Posterior cingulate gyrus (tissue), 11 donors: ENCODE data around the gene LPIN1.
"Not testable (repeated sequence)": the region's sequence is repeated elsewhere in the genome, so short reads cannot be mapped to it uniquely, and the experiment has no call there.

Source experiments
- DNase-seq, 10 donors: peaks; one replicate each; pipeline versions ENCODE4 v3.0.0 to v3.0.0-alpha.2; 2020 to 2021; ENCODE audit warnings: mixed read lengths in 3 of 10
- intact Hi-C: fragments of 100-400 bp; cut with DNase I; formaldehyde crosslinking; loops from one replicate; pipeline ENCODE4 v1.15.1; 2023

Gene LPIN1

DNA sequence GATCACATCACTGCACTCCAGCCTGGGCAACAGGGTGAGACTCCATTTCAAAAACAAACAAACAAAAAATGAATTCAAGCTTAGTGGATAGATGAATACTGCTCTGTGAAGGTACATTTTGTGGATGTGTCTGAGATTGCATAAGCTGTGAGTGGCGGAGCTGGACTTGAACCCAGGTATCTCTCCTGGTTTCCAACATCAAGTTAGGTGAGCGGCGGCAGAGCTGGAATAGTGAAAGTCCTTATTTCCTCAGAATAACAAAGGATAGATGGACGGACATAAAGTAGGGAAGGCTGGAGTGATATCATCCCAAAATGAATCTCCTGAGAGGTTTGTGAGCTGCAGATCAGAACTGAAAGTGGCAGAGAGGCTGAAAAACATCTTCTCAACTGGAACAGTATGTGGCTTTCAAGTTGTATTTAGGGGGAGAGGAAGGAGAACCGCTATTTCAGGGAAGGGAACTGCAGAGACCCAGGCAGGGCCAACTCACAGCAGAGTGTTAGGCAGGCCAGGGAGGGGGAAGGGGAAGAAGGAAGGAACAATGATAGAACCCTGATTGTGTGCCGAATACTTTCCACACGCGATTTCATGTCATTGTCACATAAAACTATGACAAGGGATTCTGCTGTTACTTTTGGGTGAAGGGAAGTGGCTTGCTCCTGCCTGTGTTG is 106.2 kb downstream of the LPIN1 start:
- DNase-seq = peak in 1 of 10 donors; percentile 61
- intact Hi-C loops = no loop called here

DNA sequence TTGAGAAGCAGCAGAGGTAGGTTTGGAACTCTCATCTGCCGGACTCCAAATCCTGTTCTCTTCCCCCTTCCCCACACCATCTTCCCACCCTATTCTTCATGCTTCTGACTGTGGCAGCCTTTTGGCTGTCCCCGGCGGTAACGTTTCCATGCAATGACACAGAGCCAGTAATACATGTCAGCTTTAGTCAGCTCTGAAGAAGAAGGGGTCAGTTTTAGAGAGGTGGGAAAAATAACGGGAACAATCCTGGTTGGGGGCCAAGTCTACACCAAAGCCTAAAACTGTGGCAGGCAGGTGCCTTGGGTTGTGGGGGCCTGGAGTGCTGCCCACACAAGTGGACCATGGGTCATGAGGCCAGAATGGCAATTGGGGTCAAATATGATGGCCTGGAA is 106.8 kb downstream of the LPIN1 start:
- peak in 1 of 10 donors; percentile 49 for DNase-seq
- intact Hi-C loops = no loop called here

DNA sequence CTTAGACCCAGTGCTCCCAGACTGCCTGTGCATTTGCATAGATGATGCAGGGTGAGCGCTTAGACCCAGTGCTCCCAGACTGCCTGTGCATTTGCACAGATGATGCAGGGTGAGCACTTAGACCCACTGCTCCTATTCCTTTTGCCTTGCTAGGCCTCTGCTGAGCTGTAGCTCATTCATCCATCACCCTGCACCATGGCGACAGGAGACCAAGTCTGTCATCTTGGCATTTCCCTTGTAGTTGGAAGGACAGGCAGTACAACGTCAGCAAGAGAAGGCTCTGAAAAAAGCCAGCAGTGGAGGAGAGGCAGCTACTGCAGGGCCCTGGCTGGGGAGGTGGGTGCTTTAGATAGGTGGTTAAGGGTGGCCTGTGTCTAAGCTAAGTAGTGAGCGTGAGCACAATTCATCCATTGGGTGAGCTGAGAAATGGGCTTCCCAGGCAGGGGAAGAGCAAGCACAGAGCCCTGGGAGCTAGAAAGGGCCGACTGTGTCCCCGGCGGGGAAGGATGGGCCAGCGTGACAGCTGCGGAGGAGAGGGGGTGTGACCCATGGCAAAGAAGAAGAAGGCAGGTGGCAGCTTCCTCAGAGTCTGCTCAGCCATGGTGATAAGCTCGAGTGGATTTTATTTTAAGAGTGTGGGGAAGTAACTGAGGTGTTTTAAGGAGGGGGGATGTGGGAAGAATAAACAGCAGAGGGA is 108.8 kb downstream of the LPIN1 start:
- intact Hi-C loops = no loop called here
- peak in 1 of 10 donors; percentile 55 for DNase-seq

DNA sequence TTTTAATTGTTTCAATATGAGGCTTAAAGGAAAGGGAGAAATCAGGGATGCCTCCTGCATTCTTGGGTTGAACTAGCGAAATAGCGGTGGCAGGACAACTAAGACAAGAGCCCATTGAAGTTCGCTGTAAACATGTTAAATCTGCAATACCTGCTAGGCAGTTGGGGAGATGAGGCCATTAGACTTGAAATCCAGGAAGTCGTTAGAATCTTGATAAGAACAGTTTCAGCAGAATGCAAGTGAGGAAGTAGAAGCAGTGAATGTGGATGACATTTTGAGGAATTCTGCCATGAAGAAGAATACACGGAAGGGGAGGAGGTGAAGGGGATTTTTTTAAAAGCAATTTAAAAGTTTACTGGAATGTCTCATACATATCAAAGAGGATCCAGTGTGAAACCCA is 109.7 kb downstream of the LPIN1 start:
- intact Hi-C loops = no loop called here
- no peak for DNase-seq

DNA sequence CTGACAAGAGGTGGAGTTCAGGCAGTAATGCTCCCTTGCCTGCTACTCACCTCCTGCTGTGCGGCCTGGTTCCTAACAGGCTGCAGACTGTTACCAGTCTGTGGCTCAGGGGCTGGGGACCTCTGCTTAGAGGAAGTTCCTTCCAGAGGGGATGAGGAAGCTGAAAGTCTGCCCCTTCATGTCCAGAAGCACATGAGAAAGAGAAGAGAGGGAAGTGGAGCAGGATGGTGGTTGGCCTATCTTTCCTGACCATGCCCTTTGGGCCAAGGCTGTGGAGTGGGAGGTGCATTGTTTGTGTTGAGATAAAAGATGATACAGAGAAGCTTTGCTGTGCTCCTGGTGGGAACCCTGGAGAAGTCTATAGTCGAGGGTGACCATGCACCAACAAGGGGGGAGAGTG is 112.5 kb downstream of the LPIN1 start:
- intact Hi-C loops = no loop called here
- no peak for DNase-seq

DNA sequence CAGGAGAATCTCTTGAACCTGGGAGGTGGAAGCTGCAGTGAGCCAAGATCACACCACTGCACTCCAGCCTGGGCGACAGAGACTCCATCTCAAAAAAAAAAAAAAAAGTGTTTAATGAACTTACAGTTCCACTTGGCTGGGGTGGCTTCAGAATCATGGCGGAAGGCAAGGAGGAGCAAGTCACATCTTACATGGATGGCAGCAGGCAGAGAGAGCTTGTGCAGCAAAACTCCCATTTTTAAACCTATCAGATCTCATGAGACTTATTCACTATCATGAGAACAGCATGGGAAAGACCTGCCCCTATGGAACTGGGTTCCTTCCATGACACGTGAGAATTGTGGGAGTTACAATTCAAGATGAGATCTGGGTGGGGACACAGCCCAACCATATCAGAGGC is 113.5 kb downstream of the LPIN1 start:
- DNase-seq = not testable (repeated sequence)

DNA sequence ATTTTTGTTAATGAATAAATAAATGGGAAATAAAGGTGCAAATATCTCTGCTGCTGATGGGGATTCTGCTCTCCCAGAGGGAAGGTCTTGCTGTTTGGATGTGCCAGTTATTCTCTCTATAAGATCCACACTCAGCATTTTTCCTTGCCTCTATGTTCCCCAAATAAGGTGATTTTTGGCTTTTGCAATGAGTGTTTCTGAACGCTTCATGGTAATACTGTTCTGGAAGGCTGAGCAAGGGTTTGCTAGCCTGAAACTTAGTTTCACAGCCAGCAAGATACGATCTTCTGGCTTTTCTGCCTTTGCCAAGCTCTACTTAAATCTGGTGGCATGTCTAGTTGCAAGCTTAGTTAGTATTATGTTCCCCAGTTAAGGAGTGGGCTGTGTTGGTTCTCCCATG is 114.6 kb downstream of the LPIN1 start:
- DNase-seq = no peak
- intact Hi-C loops = no loop called here

More for the DNA sequence above, 113.5 kb downstream of the LPIN1 start:
- intact Hi-C loops = not testable (repeated sequence)

DNA sequence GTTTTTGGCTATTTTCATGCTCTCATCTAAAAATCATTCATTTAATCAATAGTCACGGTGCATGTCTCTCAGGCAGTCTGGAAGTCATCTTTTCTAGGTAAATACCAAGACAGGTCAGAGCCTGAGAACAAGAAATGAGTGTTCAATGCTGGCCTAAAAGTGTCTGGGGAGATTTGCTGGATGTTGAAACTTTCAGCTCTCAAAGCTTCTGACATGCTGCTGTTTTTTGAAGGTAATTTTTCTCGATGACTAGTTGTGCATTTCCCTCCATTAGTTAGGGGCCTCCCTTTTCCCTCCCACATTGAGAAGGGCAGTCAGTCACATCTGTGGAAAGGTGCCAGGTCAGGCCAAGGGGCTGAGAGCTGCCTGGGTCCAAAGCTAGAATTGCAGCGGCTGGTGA is 115.6 kb downstream of the LPIN1 start:
- DNase-seq = peak in 1 of 10 donors; percentile 42

DNA sequence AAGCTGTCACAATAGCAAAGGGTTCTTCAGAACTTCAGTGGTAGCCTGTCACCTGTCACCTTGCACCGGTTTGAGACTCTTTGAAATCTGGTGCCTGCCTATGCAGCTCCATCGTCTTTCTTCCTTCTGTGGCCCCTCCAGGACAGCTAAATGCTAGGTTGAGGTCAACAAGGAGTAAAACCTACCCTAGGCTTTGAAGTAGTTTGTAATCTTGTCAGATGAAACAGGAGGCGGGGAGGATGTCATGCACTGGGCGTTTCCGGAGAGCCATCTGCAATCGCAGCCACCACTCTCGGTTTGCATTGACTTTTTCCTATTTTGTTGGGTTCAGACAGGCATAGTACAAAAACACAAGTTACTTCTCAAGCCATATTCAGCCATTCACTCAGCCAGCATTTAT is 116.7 kb downstream of the LPIN1 start:
- intact Hi-C loops = loop anchor here (1.0 kb wide), 1 partner anchor 853 kb away; the partner anchor contains the start of gene TRIB2
- peak in 1 of 10 donors; percentile 47 for DNase-seq

More for the DNA sequence above, 115.6 kb downstream of the LPIN1 start:
- intact Hi-C loops = no loop called here

DNA sequence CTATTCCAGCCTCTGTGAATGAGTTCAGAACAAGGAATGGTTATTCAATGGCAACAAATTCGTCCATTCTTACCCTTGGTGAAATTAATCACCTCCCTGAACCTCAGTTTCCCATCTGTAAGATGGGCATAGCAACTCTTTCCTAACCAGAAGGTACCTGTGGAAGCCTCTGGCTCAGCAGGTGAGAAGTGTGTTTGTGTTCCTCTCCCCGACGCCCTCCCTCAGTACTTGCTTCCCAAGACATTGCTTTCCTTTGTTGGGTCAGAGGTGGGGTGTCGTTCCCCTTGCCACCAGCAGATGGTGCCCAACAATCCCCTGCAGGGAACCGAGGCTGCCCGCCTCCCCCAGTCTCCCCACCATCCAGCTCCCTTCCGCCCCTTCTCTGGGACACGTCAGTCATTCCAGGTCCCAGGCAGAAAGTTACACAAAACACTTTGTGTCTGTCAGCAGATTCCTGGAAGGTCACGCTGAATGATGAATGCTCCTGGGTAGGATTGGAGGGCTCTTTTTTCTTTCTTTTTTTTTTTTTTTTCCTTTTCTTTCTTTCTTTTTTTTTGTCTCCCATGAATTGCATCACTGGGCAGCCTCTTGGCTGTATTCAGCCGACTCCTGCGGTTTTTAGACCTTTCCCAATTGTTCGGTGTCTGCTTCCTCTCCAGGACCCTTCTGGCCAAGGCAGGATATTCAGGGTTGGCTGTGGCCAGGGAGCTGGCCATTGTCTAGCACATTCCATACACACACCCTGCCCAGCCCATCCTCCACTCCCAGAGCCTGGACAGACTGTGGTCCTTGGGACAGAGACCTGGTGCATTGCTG is 117.3 kb downstream of the LPIN1 start:
- peak; percentile 48 to 95 (median 80) for DNase-seq
- intact Hi-C loops = loop anchor here (1.0 kb wide), 1 partner anchor 853 kb away; the partner anchor contains the start of gene TRIB2

DNA sequence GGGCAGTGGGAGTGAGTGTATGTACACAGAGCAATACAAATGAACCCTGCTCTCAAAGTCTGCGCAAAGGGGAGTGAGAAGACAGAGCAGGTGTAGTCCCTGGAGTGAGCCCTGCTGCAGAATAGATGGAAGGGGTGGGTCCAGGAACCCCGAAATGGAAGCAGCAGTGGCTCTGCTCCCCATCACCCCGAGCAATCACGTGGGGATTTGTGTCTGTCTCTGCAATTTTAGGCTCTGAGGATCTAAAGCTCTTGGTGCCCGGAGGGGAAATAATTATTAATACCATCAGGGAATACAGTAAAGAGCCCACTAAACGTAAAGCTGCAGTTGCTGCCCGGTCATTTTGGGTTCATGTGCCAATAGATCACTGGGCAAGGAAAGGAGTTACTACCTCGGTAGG is 118.3 kb downstream of the LPIN1 start:
- peak in 1 of 10 donors; percentile 8 for DNase-seq
- intact Hi-C loops = no loop called here

DNA sequence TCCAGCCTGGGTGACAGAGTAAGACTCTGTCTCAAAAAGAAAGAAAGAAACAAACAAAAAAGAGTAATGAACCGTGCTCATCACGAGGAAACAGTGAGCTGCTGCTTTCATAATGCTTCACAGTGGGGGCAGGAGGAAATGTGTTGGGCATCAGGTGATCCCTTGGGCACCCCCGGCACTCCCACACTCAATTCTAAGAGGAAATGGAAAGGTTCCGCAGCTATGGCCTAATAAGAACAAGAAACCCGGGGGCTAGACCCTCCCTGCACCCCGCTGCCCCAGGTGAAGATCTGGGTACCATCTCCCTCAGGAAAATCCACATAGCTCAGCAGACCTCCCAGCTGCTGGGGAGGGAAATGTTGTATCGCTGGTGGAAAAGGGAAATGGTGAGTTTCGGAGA is 118.9 kb downstream of the LPIN1 start:
- intact Hi-C loops = no loop called here
- peak in 1 of 10 donors; percentile 30 for DNase-seq

DNA sequence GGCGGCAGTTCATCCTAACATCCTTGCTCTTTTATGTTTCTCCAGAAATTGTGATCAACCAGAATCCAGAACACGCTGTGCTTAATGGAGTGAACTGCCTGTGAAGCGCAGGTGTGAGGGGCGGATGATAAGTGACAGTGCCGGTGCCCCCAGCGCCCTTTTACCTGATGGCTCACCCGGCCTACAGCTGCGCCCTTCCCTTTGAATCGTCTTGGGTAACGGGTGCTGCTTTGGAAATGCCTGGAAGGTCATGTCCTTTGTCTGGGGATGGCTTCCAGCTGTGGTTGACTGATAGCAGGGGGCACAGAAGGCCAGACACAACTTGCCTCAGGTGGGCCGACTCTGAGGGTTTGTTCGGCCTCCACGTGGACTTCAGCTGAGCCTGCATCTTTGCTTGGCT is 119.4 kb downstream of the LPIN1 start:
- peak in 1 of 10 donors; percentile 31 for DNase-seq
- intact Hi-C loops = no loop called here

DNA sequence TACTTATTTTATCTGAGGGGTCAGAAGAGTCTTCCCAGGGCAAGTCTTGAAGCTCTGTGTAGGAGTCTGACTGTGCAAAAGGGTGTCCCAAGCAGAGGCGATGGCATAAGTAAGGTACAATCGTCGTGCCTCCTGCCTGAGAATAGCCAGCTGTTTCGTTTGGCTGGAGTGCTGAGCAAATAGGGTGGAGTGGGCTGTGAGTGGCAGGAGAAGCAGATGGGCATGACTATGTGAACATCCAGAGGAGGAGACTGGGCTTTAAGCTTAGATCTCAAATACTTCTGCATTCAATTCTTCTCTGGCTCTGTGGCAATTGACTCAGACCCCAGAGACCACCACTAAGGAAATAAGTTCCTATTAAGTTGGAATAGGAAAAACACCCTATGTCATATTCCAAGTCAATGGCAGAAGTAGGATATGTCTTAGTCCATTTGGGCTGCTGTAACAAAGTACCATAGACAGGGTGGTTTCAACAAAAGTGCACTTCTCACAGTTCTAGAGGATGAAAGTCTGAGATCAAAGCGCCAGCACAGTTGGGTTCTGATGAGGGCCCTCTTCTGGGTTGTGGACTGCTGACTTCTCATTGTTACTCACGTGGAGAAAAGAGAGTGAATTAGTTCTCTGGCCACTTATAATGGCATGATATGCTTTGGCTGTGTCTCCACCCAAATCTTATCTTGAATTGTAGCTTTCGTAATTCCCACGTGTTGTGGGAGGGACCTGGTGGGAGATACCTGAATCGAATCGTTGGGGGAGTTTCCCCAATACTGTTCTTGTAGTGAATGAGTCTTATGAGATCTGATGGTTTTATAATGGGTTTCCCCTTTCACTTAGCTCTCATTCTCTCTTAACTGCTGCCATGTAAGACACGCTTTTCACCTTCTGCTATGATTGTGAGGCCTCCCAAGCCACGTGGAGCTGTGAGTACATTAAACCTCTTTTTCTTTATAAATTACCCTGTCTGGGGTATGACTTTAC is 120.2 kb downstream of the LPIN1 start:
- intact Hi-C loops = no loop called here
- peak in 1 of 10 donors; percentile 6 for DNase-seq

DNA sequence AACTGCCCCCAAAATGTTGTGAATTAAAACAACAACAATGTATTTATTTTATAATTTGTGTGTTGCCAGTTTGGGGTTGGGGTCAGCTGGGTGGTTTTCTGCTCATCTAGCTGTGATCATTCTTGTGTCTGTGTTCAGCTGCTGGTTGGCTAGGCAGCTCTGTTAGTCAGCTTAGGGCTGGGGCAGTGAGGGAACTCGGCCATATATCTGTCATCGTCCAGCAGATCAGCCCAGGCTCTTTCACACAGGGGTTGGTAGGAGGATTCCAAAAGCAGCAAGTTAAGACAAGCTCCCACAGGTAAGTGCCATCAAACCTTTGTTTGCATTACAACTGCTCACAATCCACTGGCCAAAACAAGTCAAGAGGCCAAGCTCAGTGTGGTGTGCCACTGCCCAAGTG is 121.5 kb downstream of the LPIN1 start:
- intact Hi-C loops = no loop called here
- peak in 1 of 10 donors; percentile 11 for DNase-seq

DNA sequence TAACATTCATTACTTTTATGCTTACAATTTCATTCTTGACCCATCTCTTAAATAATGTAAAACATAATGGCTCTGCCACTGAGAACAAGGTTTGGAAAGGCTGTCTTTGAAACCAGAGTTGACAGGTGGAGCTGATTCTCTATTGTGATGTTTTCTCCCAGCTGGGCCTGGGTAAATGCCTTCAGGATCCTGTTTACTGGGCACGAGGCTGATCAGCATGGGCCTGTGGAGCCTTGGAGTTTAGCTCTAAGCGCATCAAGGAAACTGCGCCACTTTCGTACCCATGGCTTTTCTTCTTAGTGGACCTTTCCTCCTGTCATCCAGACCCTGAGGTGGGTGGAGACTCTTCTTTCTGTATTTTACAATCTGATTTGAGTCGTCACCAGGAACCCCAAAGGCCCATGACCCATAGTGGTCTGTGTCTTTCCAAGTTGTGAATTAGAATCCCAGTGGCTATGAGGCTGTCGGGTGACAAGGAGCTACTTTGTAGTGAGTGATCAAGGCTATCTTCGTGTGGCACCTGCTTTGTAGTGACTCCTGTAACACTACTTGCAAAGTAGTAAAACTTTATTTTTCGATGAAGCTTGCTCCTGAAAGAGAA is 123.1 kb downstream of the LPIN1 start:
- DNase-seq = peak in 1 of 10 donors; percentile 56
- intact Hi-C loops = no loop called here

DNA sequence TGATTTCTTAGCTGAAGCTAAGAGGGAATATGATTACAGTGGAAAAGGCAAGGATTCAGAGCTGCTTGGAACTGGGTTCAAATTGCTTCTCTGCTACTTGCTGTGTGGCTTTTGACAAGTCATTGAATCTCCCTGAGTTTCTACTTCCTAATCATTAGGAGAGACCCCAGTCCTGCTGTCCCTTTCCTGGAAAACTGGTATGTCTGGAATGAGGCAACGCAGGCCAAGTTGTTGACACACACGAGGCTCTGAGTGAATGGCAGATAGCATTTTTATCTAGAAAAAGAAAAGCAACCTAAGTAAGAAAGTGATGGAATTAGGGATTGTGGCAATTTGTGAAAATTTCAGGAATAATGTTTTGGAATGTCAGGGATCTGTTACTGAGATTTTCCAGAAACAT is 123.6 kb downstream of the LPIN1 start:
- intact Hi-C loops = no loop called here
- DNase-seq = no peak

DNA sequence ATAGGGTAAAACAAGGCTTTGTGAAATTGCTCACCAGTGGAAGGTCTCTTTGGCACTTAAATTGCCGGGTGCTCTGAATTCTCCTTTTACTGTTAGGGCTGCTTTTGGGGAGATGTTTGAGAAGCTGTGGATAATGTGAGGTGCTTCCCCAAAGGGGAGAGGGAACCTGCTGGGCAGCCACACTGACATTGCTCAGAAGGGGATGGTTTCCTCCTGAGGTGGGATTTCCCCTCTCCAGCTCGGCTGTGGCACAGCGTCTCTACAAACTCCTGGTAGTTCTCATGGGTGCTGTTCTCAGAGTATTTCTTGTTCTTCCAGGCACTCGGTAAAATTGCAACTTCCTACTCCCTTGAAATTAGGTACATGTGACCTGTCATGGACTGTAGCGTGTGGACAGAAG is 124.2 kb downstream of the LPIN1 start:
- intact Hi-C loops = no loop called here
- DNase-seq = no peak

DNA sequence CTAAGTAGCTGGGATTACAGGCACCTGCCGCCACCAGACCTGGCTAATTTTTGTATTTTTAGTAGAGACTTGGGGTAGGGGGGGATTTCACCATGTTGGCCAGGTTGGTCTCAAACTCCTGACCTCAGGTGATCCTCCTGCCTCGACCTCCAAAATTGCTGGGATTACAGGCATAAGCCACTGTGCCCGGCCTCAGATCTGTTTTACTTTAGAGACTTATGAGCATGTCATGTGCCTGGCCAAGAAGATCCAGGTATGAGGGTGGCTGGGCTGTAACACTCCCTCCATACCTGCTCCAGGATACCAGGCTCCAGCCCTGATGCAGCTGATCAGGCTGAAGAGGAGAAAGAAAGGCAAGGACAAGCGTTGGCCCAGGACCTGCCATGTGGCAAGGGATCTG is 125.0 kb downstream of the LPIN1 start:
- intact Hi-C loops = no loop called here

More for the DNA sequence above, 125.0 kb downstream of the LPIN1 start:
- DNase-seq = no peak
